ENCODE data around the gene PRIM2.
"Not testable (repeated sequence)": the region's sequence is repeated elsewhere in the genome, so short reads cannot be mapped to it uniquely, and the experiment has no call there.

PRIM2 gene

DNA sequence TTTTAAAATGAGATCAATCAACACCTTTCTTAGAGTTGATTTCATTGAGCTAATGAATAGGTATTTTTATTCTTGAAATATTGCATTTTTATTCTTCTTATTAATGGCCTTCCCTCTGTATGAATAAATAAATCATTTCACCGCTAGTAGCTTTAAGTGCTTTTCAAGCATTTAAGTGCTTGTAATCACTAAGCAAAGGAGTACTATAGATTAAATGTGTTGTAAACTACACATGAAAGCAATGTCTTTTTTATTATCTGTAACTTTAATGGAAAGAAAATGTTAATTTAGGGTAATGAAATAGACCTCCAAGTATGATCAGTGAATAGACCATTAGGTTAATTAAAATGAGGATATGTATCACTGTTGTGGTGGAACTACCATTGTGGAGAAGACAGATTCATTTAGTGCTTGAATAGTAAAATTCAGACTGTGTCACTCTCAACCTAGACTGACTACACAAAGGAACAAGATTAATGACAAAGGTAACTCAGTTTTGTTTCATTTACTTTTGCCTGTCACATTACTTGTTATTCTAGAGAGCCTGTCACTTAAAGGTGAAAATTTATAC lies 132.2 kb downstream of the PRIM2 start:
- not testable (repeated sequence) for DNase-seq

DNA sequence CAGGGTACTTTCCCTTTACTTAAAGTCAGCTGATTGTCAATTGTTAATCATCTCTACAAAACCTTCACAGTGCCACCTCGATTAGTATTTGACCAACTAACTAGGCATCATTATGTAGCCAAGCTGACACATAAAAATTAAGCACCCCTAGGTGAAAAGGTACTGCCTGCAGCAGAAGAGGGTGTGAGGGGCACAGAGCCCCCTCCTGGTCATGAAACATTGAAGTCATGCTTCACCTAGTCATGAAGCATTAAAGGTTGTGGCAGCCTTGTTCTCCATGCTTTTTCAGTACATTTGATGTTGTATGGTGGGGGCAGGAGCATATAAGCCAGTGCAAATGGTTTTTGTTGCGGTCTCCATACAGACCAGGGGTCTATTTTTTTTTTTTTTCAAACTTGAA lies 142.4 kb downstream of the PRIM2 start:
- not testable (repeated sequence) for DNase-seq

DNA sequence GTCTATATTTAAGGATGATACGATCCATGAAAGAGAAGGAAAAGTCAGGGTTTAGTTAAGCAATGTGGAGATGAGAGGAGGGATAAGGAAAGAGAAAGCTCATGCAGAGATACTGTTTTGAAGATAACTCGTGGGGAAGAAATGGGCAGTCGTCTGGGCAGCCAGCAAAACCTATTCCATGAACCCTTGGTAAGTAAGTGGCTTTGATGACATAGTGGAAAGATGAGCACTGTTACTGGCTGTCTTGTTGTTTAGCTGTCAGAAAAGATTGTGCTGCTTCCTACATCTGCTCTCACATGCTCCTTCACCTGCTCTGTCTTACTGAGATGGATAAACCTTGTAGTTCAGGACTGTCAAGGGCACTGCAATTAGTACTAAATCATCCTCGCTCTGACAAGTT lies 143.6 kb downstream of the PRIM2 start:
- DNase-seq = not testable (repeated sequence)

DNA sequence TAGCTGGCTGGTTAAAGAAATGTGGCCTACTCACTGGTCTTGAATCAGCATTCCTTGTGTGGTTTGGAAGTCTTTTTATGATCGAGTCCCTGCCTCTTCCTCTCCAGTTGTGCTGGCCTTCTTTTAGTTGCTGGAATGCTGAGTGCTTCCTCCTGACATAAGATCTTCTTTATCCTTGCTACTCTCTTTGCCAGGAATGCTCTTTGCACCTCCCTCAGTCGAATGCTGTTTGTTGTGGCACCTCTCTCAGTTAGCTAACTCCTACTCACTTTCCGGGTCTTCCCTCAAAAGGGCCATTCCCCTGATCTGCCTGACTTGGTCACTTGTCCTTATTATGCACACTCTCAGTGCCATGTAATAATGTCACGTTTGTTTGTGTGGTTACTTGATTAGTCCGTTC lies 146.4 kb downstream of the PRIM2 start:
- DNase-seq = not testable (repeated sequence)

DNA sequence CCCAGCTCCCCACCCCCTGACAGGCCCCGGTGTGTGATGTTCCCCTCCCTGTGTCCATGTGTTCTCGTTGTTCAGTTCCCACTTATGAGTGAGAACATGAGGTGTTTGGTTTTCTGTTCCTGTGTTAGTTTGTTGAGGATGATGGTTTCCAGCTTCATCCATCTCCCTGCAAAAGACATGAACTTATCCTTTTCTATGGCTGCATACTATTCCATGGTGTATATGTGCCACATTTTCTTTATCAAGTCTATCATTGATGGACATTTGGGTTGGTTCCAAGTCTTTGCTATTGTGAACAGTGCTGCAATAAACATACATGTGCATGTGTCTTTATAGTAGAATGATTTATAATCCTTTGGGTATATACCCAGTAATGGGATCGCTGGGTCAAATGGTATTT lies 148.5 kb downstream of the PRIM2 start:
- DNase-seq = not testable (repeated sequence)

DNA sequence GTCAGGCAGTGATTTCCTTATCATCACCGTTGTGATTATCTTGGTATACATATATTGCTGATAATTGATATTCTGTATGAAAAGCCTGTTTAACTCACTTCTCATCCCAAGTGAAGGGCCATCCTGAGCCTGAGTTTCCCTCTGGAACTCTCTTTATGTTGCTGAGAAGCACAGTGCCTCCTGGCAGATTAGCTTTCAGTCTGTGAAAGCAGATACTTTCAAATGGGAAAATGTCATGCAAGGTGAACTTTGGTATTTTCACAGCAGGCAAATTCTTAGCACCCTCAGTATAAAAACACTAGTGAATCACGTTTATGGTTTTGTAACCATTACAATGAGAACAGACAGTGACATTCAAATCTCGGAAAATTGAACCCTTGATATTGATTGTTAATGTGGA lies 151.6 kb downstream of the PRIM2 start:
- no peak for DNase-seq

DNA sequence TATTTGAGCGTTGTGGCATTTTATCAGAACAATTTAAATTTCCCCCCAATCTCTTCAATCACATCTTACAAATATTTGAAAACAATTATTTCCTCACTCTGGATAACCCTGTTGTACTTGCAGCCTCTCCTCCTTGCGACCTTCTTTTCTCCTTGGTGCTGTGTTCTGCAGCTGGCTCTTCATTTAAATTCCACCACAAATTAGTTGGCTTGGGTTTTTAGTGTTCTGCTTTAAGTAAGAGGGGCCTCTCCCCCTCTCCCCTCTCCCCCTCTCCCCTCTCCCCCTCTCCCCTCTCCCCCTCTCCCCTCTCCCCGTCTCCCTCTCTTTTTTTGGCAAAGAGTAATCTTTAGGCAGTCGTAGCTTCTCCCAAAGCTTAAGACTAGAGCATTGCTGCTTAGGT lies 152.7 kb downstream of the PRIM2 start:
- not testable (repeated sequence) for DNase-seq

DNA sequence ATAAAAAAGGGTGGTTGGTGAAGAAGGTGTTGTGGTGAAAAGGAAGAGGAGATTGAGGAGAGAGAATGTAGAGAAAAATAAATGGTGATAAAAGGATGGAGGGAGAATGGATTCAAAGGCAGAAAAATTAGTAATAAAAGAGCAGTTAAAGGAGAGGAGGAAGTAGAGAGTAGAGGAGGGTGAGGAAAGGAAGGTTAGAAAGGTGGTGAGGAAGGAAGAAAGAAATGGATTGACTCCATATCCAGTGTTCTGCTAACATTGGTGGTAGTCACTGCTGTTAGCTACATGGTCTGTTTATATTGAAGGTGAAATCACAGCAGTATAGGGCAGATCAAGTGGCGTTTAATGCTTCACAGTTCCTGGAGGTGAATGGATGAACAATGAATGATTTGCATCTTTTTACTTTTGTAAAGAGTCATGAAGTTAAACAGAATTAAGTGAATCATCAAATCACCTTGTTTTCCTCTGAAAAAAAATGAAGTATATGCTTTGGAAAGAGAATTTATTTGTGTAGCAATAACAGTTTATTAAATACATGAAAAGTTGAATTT lies 154.0 kb downstream of the PRIM2 start:
- not testable (repeated sequence) for DNase-seq

DNA sequence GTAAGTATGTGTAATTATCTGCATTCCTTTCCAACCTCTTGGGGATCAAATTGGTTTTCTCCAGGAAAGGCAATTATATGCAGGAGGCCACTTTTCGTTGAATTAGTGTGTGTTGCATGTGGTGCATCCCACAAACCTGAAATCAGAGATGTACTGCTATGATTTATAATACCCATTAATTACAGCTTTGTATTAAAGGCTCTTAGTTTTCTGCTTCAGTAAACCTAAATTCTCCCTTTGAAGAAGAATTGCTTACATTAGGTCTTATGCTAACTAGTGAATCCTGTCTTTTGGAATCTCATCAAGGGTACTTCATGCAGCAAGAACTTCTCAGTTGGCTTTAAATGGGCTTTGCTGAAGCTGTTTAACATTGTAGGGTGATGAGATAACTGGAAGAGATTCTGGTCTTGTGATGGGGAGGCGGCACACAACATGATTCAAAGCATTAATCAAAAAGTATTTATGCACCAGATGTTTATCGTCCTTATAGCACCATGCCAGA lies 155.5 kb downstream of the PRIM2 start:
- not testable (repeated sequence) for DNase-seq

DNA sequence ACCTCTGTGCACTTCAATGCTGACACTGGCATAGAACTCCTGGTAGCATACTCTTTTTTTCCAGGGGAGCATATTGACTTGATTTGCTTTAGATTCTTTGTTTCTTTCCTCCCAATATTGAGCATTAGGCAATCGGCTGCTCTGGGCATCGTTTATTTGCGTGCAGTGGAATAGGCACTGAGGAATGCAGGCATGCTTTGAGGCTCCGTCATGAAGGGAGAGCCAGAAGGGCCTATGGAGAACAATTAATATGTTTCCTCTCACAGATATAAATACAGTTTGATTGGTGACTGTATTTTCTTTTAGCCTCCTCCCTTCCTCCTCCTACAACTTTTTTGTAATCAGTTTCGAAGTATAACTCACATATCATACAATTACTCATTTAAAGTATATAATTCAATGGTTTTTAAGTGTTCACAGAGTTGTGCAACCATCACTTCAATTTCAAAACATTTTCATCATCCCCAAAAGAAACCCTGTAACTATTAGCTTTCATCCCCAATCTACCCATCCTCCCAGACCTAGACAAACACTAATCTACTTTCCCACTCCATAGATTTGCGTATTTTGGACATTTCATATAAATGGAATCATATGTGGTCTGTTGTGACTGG lies 157.5 kb downstream of the PRIM2 start:
- not testable (repeated sequence) for DNase-seq

DNA sequence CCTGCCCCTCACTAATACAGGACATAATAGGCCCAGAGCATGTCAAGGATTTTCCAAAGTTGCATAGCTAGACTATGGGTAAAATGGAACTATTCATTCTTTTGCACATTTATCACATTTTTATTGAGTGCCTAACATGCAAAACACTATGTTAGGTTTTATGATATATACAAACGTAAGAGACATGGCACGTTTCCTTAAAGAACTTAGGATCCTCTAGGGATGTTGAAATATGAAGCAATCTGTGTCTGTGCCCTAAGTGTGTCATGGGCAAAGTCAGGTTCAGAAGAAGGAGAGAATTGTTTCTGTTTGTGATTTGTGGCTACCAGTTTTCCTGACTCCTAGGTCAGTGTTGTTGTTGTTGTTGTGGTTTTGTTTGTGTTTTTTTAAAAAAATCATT lies 158.2 kb downstream of the PRIM2 start:
- DNase-seq = not testable (repeated sequence)

DNA sequence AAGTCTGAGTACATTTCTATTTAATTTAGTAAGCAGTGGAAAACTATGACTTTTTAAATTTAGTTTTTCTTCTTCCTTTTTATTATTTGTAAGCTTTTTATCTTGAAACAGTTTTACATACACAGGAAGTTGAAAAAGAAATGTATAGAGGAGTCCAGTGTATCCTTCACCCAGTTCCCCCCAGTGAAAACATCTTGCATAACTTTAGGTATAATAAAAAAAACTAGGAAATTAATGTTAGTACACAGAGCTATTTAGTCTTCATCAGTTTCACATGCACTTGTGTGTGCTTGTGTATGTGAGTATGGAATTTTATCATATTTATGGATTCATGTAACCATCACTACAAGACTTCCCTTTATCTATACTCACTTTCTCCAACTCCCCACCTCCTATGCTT lies 162.8 kb downstream of the PRIM2 start:
- not testable (repeated sequence) for DNase-seq

DNA sequence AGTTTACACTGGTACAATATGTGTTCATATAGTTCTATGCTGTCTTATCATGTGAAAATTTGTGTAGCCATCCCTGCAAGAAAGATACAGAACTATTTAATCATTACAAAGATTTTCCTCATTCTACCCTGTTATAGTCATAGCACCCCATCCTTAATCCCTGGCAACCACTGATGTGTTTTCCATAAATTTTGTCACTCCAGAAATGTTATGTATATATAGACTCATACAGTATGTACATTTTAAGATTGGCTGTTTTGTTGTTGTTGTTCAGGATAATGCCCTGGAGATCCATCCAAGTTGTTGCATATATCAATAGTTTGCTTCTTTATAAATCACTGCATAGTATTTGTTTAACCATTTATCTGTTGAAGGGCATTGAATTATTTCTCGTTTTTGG lies 163.7 kb downstream of the PRIM2 start:
- not testable (repeated sequence) for DNase-seq

DNA sequence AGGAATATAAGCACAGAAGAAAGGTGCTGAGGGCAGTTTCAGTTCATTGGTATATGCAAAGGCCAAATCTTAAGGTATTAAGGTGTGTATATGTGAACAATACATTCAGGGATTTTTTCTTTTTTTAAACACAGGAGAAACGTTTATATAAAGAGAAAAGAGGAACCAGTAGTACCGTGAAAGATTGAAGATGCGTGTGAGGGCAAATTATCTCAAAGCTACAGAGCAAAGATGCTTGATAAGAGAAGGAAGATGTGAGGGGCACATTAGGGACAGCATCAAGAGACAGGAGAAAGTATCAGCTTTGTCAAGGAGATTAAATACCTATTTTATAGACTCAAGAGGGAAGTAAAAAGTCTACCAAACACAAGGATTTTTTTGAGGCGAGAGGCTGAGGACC lies 165.0 kb downstream of the PRIM2 start:
- peak in 1 of 2 experiments; percentile 14 for DNase-seq

DNA sequence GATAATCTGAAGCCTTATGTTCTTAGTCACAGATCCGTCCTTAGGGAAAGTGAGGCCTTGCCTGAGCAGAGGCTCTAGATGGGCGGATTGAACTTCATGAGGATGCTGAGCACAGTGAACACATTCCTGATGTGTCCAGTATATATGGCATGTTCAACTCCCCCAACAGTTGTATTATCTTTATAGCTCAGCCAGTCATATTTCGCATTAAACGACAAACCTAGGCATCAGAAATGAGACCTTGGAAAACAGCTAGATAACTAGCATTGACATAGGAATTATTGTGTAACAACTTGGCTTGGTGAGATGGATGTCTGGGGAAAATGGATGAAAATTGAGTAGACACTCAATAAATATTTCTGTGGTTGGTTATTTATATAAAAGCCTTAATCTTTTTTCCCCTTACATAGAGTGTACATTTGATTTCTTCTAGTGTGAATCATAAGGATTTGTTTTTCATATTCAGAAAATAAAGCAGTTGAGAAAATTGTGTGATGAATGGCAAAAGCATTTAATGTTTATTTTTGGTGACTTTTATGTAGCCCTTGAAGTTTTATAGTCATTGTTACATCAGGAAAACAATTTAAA lies 169.2 kb downstream of the PRIM2 start:
- not testable (repeated sequence) for DNase-seq

DNA sequence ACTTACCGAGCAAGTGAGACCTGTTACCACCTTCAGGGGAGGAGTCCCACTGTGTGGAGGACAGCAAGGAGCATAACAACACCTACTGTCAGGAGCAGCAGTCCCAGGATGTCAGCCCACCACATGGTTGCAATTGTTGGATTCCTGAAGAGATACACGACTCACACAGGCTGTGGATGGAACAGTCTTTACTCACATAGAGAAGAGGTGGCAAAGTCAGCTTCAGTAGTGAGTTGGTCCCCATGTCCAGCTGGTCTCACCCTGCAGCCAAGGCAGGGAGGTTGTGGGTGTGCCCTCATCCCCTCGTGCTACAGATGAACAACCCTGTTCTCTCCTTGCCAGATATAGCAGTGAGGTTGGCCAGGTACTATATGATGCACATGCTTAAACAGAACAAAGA lies 171.1 kb downstream of the PRIM2 start:
- DNase-seq = not testable (repeated sequence)

DNA sequence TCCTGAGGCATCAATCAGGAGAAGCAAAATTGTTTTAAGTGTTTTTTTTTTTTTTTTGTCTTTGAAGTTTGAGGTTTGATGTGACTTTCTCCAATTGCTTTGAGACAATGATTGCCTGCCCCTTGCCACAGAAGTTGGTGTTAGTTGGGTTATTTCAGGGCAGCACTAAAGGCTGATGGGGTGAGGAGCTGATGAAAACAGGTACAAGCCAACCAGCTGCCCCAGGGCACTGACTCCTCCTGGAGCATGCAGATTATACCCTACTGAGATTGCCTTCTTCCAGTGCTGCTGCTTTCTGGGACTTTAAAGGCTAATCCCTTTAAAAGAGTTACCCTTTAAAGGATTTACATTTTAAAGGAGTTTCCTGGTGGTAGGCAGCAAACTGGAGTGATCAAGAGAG lies 172.5 kb downstream of the PRIM2 start:
- not testable (repeated sequence) for DNase-seq

DNA sequence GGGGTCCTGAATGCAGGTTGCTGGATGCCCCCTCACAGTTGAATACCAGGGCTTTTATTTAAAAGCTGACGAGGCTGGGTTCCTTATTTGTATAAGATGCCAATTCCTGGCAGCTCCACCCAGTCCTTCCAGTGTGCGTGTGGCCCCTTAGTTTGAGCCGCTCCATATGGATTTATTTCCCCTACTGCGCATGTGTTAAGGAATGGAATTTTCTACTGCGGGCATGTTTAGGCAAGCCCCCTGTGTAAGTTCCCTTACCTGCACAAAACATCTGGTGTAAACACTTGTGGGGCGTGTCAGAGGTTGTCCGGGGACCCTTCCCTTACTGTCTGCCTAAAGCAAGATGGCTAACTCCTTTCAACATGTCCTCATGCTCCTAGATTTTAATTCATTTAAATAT lies 174.4 kb downstream of the PRIM2 start:
- not testable (repeated sequence) for DNase-seq

DNA sequence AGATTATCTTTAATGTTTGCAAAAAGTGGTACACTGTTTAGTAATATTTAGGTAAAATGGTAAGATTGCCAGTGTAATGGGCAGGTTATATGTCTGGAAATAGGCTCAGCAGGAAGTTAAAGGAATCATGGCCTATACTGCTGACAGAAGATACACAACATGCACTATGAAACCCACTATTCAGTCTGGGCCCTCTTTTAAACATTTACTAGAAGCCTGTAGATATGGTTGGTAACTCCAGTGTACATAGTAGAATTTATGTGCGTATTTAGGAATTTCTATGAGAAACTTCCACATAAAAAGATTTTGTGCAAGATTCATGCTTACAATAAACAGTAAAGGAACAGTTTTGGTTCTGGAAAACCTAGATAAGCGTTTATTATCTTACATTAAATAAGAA lies 178.8 kb downstream of the PRIM2 start:
- DNase-seq = not testable (repeated sequence)

DNA sequence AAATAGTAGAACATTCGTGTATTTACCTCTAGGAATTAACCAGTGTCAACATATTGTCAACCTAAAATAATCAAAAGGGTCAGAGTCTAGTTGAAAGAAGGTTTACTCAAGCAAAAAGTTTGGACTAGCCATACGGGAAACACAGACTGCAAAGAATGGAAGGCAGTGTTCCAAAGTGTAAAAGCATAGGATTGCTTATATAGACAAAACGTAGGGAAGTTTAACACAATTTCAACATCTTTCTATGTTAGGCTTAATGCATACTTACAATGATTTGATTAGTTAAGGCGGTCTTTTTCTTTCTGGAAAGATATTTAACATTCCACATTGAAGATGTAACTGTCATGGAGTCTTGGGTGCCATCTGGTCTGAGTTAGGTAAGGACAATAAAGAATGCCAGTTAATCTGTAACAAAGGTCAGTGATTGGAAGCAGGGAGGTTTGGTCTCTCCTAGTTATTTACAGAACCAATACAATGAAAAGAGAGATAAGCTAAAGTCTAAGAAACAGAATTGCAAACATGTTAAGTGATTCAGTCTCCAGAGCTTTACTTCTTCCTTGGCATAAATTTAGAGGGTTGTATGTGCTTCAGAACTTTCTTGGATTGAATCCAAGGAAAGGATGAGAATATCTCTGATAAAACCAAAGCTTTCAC lies 183.1 kb downstream of the PRIM2 start:
- not testable (repeated sequence) for DNase-seq

DNA sequence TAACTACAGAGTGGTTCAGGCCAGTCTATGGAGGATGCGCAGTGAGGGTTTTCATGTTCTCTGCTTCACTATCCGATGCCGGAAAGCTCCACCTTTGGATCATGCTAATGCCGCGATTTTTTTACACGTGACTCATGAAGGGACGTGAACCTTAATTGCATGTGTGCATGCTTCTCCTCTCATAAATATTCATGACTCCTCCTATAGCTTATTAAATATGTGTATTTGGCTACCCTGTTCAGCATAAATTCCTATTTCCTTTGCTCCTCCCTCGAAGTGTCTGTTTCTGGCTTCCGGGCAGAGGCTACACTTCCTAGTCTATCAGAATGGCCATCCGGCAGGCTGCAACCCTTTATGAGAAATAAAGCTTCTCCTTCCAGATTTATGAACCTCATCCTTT lies 185.0 kb downstream of the PRIM2 start:
- DNase-seq = not testable (repeated sequence)

DNA sequence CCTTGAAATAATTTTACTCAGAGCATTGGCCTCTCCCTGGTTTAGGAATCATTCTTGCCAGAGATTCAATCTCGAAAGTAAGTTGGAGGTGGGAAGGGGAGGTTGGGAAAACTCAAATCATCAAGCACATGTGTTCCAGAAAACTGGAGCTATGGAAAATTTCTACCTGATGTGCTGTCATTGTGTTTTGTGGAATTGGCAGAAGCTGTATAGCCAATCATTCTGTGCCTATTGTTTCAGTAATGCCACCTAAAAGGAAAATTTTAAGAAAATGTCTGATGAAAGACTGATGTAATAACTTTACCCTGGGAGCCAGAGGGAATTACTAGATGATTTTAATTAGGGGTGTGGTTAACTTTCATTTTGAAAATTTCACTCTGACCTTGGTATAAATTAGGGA lies 187.8 kb downstream of the PRIM2 start:
- DNase-seq = not testable (repeated sequence)

DNA sequence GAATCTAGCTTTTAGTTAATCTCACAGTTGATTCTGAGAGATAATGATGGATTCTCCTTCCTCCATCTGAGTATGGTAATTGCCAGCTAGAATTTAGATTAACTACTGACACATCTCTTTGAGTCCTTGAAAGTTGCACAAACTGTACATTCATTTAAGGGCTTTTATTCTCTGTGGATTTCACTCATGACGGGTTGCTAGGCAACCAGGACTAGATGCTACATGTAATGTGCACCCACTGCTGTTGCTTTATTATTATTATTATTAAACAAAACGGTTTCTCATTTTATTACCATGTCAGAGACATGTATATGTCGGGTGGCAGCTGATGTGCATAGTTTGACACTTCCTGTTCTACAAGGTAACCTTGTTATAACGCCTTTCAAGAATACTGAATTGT lies 193.0 kb downstream of the PRIM2 start:
- DNase-seq = not testable (repeated sequence)

Data from Kasumi-1 (cell line).